Neural progenitor cell (in vitro differentiated cells): Measurements from ENCODE around the gene DDI1. TPM values are rescaled to one million over a fixed set of nuclear protein-coding genes. Genes with fewer than 3 reads are reported as not detected.

Experiments
- DNase-seq: peaks from one replicate; pipeline ENCODE4 v3.0.0-alpha.2; 2016; ENCODE audit warnings: low spot score
- H2AFZ ChIP-seq: fragments of 200-600 bp; sonication (generic); replicated peaks from 2 replicates; pipeline ENCODE4 v1.6.1; 2016; ENCODE audit warnings: antibody characterized with exemption
- H3F3A ChIP-seq: fragments of 200-600 bp; sonication (generic); 2 replicates; pipeline ENCODE4 v1.6.1; 2016; ENCODE audit warnings: antibody characterized with exemption, low read depth
- H3K27ac ChIP-seq: fragments of 200-600 bp; sonication (generic); 2 replicates; pipeline ENCODE4 v1.5.1; 2016; ENCODE audit warnings: mild to moderate bottlenecking
- H3K27me3 ChIP-seq: fragments of 200-600 bp; sonication (generic); 2 replicates; pipeline ENCODE4 v1.6.1; 2016; ENCODE audit warnings: mild to moderate bottlenecking, moderate library complexity
- H3K36me3 ChIP-seq: fragments of 200-600 bp; sonication (generic); 2 replicates; pipeline ENCODE4 v1.5.1; 2016
- H3K4me1 ChIP-seq: fragments of 200-600 bp; sonication (generic); 2 replicates; pipeline ENCODE4 v1.6.1; 2016; ENCODE audit warnings: mixed run types
- H3K4me2 ChIP-seq: fragments of 200-600 bp; sonication (generic); 2 replicates; pipeline ENCODE4 v1.6.1; 2016
- H3K4me3 ChIP-seq: fragments of 200-600 bp; sonication (generic); 2 replicates; pipeline ENCODE4 v1.5.1; 2016
- H3K79me2 ChIP-seq: fragments of 200-600 bp; sonication (generic); 2 replicates; pipeline ENCODE4 v1.6.1; 2016; ENCODE audit warnings: low read depth
- H3K9ac ChIP-seq: fragments of 200-600 bp; sonication (generic); 2 replicates; pipeline ENCODE4 v1.6.1; 2016
- H3K9me3 ChIP-seq: fragments of 200-600 bp; sonication (generic); 2 replicates; pipeline ENCODE4 v1.5.1; 2016; ENCODE audit warnings: low read depth
- H4K20me1 ChIP-seq: fragments of 200-600 bp; sonication (generic); 2 replicates; pipeline ENCODE4 v1.6.1; 2016; ENCODE audit warnings: low read depth
- H3K27ac Mint-ChIP-seq: 3 replicates; pipeline ENCODE4 v1.8.0; 2021; ENCODE audit warnings: mixed read lengths
- H3K27me3 Mint-ChIP-seq: 2 replicates; pipeline ENCODE4 v1.8.0; 2022; ENCODE audit warnings: low read depth, mild to moderate bottlenecking, inconsistent platforms, moderate library complexity, mixed read lengths; ENCODE audit not compliant: insufficient read depth
- H3K36me3 Mint-ChIP-seq: 3 replicates; pipeline ENCODE4 v1.8.0; 2021; ENCODE audit warnings: mixed read lengths
- H3K4me1 Mint-ChIP-seq: 3 replicates; pipeline ENCODE4 v1.8.0; 2021; ENCODE audit warnings: mixed read lengths
- H3K4me3 Mint-ChIP-seq: 3 replicates; pipeline ENCODE4 v1.8.0; 2021; ENCODE audit warnings: mild to moderate bottlenecking, moderate library complexity, mixed read lengths
- H3K9me3 Mint-ChIP-seq: 3 replicates; pipeline ENCODE4 v1.8.0; 2020; ENCODE audit warnings: mixed read lengths
- CTCF ChIP-seq: fragments of 200-600 bp; sonication (generic); IDR thresholded peaks from 2 replicates; pipeline ENCODE4 v1.5.1; 2017; ENCODE audit warnings: antibody characterized with exemption, mild to moderate bottlenecking
- EZH2 ChIP-seq: fragments of 200-600 bp; sonication (generic); IDR thresholded peaks from 2 replicates; pipeline ENCODE4 v1.6.1; 2017; ENCODE audit warnings: antibody characterized with exemption, mild to moderate bottlenecking, moderate library complexity
- EZH2phosphoT487 ChIP-seq: fragments of 200-600 bp; sonication (generic); IDR thresholded peaks from 2 replicates; pipeline ENCODE4 v1.6.1; 2017; ENCODE audit warnings: antibody characterized with exemption
- total RNA-seq: library from RNA; depleted of rRNA; stranded (reverse); fragments of >200 nt; gene quantifications from 2 replicates; pipeline ENCODE4 v1.2.3, GENCODE V29; 2015; ENCODE audit warnings: low replicate concordance

The DDI1 gene
- total RNA-seq, 1 donor from 2014 or later, result not detected

DNA sequence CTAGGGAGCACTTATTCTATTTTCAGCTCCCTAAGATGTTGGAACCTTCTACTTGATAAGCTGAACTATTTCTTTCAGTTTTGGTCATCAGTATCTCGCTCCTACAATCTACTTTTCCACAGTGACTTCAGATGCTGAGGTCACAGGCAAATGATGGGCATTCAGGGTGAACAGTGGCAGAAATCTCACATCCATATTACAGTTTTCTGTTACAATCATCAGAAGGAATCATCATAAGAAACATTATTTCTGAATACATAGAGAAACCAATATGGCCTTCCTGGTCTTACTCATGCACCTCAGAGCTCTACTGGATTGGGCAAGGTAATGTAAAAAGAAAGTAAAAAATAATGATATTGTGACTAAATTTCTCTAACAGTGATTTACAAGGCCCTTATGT lies 39.4 kb upstream of the DDI1 start:
- no peaks in the 10 kb centered on the region for H4K20me1 ChIP-seq
- Mint-ChIP-seq H3K27ac (no peak overlapping the region), H3K4me3 (no peak overlapping the region), H3K36me3 (peaks cover 3% of the 10 kb centered on the region), H3K4me1 (peaks cover 9% of the 10 kb centered on the region), H3K9me3 (peaks cover 2% of the 10 kb centered on the region), H3K27me3 (peaks cover 6% of the 10 kb centered on the region)
- DNase-seq, result no peak
- H3K79me2 ChIP-seq, result no peaks in the 10 kb centered on the region
- no peak overlapping the region for H3K4me2 ChIP-seq
- H2AFZ ChIP-seq, result no peak overlapping the region
- no peak overlapping the region for H3K9ac ChIP-seq
- no peak overlapping the region for H3K27ac ChIP-seq
- no peaks in the 10 kb centered on the region for H3F3A ChIP-seq
- TF ChIP-seq EZH2, result no peak
- no peak for TF ChIP-seq CTCF
- TF ChIP-seq EZH2phosphoT487, result no peak
- H3K4me3 ChIP-seq, result no peak overlapping the region
- no peaks in the 10 kb centered on the region for H3K27me3 ChIP-seq
- H3K4me1 ChIP-seq, result no peaks in the 10 kb centered on the region
- H3K36me3 ChIP-seq, result no peaks in the 10 kb centered on the region
- H3K9me3 ChIP-seq, result no peaks in the 10 kb centered on the region

DNA sequence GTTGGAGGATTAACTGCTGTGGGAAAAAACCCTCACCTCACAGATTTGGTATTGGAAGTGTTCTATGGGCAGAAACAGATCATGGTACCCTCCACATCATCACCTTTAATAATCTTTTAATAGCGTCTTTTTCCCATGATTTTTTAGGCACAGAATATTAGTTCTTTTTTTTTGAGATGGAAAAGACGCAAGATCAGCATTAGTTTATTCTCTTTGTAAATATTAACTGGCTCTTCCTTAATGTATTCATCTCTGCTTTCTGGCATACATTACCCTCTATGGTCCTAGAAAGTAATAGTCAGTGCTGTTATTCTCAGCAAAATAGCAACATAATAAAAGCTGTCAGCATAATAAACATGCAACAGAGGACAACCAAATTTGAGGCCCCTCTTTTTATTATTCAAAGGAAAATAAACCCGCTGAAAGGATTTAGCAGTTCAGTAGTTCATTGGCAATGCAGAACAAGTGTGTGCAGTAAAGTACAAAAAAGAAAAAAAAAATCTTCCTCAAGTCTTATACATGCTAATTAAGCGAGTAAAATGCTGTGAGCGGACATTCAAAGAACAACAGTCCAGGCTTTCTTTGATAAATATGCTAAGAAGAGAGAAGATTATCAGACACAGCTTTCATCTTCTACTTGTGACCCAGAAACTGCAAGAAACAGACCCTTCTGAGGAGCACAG lies 37.5 kb upstream of the DDI1 start:
- DNase-seq, result no peak
- Histone ChIP-seq H3K79me2 (no peaks in the 10 kb centered on the region), H2AFZ (no peak overlapping the region), H3K4me1 (no peaks in the 10 kb centered on the region), H3K9me3 (no peaks in the 10 kb centered on the region), H3K36me3 (no peaks in the 10 kb centered on the region), H3K9ac (no peak overlapping the region), H3K27ac (no peak overlapping the region), H3F3A (no peaks in the 10 kb centered on the region), H4K20me1 (no peaks in the 10 kb centered on the region), H3K4me3 (no peak overlapping the region), H3K4me2 (no peak overlapping the region), H3K27me3 (no peaks in the 10 kb centered on the region)
- TF ChIP-seq EZH2 (no peak), EZH2phosphoT487 (no peak), CTCF (no peak)
- peaks cover 2% of the 10 kb centered on the region for H3K9me3 Mint-ChIP-seq
- H3K4me1 Mint-ChIP-seq, result peaks cover 11% of the 10 kb centered on the region
- H3K27me3 Mint-ChIP-seq, result no peaks in the 10 kb centered on the region
- H3K4me3 Mint-ChIP-seq, result no peak overlapping the region
- H3K36me3 Mint-ChIP-seq, result peaks cover 2% of the 10 kb centered on the region
- H3K27ac Mint-ChIP-seq, result peak overlapping the region; percentile 83

- no peak overlapping the region for H3K4me2 ChIP-seq
- H3K27ac Mint-ChIP-seq, result no peak overlapping the region
- DNase-seq, result no peak
- no peak overlapping the region for H3K4me3 Mint-ChIP-seq
- H4K20me1 ChIP-seq, result no peaks in the 10 kb centered on the region
- no peaks in the 10 kb centered on the region for H3K27me3 ChIP-seq
- H3K36me3 Mint-ChIP-seq, result peaks cover 2% of the 10 kb centered on the region
- H3F3A ChIP-seq, result no peaks in the 10 kb centered on the region
- no peaks in the 10 kb centered on the region for H3K27me3 Mint-ChIP-seq
- peaks cover 2% of the 10 kb centered on the region for H3K9me3 Mint-ChIP-seq
- TF ChIP-seq EZH2phosphoT487, result no peak
- TF ChIP-seq EZH2, result no peak
- peaks cover 8% of the 10 kb centered on the region for H3K4me1 Mint-ChIP-seq
- H3K9ac ChIP-seq, result no peak overlapping the region
- no peak overlapping the region for H3K27ac ChIP-seq
- H2AFZ ChIP-seq, result no peak overlapping the region
- no peaks in the 10 kb centered on the region for H3K79me2 ChIP-seq
- H3K36me3 ChIP-seq, result no peaks in the 10 kb centered on the region
- H3K4me3 ChIP-seq, result no peak overlapping the region
- no peaks in the 10 kb centered on the region for H3K9me3 ChIP-seq
- no peaks in the 10 kb centered on the region for H3K4me1 ChIP-seq
Measured at GRCh38 chr11:104000798-104001197, 35.6 kb upstream of the DDI1 start.

DNA sequence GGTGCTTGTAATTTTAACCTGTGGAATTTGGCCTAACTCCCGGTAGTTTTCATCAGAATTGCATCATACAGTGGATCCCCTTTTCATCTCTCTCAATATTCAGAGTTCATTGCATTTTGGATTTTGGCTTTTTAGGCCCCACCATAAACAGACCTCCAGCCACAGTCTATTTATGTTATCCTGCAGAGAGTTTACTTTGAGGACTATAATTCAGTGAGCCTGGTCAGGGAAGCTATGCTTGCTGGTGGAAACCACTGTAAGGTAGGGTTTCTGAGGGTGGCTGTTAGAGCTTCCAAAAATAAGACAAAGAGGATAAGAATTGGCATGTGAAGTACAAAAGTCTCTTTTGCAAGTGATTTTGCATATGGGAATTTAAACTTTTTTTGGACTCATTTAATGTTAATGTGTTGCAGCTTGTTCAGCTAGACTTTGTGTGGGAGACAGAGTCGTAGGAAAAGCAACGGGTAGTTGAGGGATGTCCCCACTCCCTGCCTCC lies 34.8 kb upstream of the DDI1 start:
- peaks cover 8% of the 10 kb centered on the region for H3K4me1 Mint-ChIP-seq
- H3K27me3 Mint-ChIP-seq, result no peaks in the 10 kb centered on the region
- H3K36me3 ChIP-seq, result no peaks in the 10 kb centered on the region
- DNase-seq, result no peak
- no peak overlapping the region for H3K27ac ChIP-seq
- no peaks in the 10 kb centered on the region for H4K20me1 ChIP-seq
- H3K4me3 ChIP-seq, result no peak overlapping the region
- H2AFZ ChIP-seq, result no peak overlapping the region
- TF ChIP-seq EZH2phosphoT487 (no peak), EZH2 (no peak), CTCF (no peak)
- H3K9ac ChIP-seq, result no peak overlapping the region
- no peaks in the 10 kb centered on the region for H3F3A ChIP-seq
- H3K36me3 Mint-ChIP-seq, result peaks cover 1% of the 10 kb centered on the region
- no peaks in the 10 kb centered on the region for H3K4me1 ChIP-seq
- H3K9me3 Mint-ChIP-seq, result peaks cover 2% of the 10 kb centered on the region
- no peak overlapping the region for H3K4me3 Mint-ChIP-seq
- H3K9me3 ChIP-seq, result no peaks in the 10 kb centered on the region
- H3K27me3 ChIP-seq, result no peaks in the 10 kb centered on the region
- H3K79me2 ChIP-seq, result no peaks in the 10 kb centered on the region
- no peak overlapping the region for H3K27ac Mint-ChIP-seq
- H3K4me2 ChIP-seq, result no peak overlapping the region
